Epithelial cell of proximal tubule (primary cell): ENCODE measurements around the gene C16orf92. TPM values are rescaled to one million over a fixed set of nuclear protein-coding genes. Genes with fewer than 3 reads are reported as not detected.

ENCODE experiments used
- DNase-seq: peaks from one replicate; pipeline ENCODE4 v3.0.0-alpha.2; 2011; ENCODE audit warnings: low read depth
- H3K4me3 ChIP-seq: 2 replicates; pipeline ENCODE4 v1.5.1; 2011; ENCODE audit warnings: low read depth, mild to moderate bottlenecking, low read length
- total RNA-seq: library from RNA; depleted of rRNA; stranded (reverse); fragments of >200 nt; gene quantifications from 2 replicates; pipeline ENCODE4 v1.2.3, GENCODE V29; 2015
- TF ChIP-seq, protein P1 (sequence below): conservative IDR thresholded peaks from 2 replicates; pipeline ENCODE4 v1.5.1; 2012; ENCODE audit warnings: low read depth, mild to moderate bottlenecking, low read length

C16orf92 gene, protein sequence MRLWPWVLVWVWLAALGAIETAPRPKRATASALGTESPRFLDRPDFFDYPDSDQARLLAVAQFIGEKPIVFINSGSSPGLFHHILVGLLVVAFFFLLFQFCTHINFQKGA
- not detected in 2 replicates for total RNA-seq

DNA sequence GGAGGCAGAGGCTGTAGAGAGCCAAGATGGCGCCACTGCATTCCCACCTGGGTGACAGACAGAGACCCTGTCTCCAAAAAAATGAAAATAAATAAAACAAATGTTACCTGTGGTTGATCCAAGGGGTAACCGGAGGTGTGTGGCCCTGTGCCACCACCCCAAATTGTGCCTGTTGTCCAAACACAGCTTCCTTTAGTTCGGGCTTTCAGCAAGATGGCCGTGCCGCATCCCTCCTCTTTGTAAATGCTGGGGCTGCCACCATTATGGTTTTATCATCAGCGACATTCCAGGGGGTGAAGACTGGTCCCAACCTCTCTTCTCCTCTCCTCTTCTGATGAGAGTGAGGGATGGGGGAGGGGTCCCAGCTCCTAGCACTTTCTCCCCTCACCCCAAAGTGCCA lies at the start of gene C16orf92:
Gene C16orf92, plus strand, starts transcription at position 312 of the 400 bp plus-strand sequence. CDS start 143 bp downstream, outside the sequence.
- TF ChIP-seq, protein P1, sequence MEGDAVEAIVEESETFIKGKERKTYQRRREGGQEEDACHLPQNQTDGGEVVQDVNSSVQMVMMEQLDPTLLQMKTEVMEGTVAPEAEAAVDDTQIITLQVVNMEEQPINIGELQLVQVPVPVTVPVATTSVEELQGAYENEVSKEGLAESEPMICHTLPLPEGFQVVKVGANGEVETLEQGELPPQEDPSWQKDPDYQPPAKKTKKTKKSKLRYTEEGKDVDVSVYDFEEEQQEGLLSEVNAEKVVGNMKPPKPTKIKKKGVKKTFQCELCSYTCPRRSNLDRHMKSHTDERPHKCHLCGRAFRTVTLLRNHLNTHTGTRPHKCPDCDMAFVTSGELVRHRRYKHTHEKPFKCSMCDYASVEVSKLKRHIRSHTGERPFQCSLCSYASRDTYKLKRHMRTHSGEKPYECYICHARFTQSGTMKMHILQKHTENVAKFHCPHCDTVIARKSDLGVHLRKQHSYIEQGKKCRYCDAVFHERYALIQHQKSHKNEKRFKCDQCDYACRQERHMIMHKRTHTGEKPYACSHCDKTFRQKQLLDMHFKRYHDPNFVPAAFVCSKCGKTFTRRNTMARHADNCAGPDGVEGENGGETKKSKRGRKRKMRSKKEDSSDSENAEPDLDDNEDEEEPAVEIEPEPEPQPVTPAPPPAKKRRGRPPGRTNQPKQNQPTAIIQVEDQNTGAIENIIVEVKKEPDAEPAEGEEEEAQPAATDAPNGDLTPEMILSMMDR, result no peak
- no peak for DNase-seq
- no peak within 1 kb of the TSS for H3K4me3 ChIP-seq

DNA sequence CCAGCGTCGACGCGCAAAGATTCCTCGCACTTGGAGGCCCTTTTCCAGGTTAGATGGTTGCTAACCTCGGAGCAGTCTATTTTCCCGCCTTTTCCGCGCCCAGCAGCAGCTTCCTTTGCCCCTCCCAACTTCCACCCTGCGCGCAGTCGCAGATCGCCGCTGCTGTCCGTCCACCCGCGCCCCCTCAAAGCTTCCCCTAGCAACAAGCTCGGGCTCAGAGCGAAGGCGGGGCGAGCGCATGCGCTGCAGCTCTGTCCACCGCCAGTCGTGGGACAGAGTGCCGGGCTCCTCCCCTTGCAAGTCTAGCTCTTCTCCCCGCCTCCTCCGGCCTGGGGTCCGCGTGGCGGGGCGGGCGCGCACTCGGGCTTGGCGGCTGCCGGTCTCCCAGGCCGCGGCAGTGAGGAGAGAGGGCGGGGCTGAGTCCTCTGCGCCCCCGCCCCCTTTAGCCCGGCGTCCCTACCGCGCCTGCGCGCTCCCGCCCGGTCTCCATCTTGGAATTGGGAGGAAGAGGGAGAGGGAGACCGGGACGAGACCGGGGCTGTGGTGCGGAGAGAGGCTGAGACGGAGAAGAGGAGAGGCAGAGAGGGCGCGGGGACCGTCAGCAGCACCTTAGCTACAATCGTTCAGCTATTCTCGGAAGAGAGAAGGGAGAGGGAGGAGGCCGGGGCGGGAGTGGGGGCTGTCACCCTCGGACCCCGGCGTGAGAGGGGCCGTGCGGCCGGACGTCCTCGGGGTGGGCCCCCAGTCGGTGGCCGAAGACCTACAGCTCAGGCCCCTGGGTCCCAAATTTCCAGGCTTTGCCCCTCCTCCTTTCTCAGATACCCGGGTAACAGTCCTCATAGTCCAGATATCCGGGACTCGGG lies 49.4 kb upstream of the C16orf92 start, which contains the start of gene TAOK2:
Gene TAOK2, plus strand, starts transcription at position 485 of the 863 bp plus-strand sequence. CDS start 3,905 bp downstream, outside the sequence.
- peak within 1 kb of the TSS; percentile 99 for H3K4me3 ChIP-seq
- TF ChIP-seq, protein P1, result no peak
- DNase-seq, result peak; percentile 66

DNA sequence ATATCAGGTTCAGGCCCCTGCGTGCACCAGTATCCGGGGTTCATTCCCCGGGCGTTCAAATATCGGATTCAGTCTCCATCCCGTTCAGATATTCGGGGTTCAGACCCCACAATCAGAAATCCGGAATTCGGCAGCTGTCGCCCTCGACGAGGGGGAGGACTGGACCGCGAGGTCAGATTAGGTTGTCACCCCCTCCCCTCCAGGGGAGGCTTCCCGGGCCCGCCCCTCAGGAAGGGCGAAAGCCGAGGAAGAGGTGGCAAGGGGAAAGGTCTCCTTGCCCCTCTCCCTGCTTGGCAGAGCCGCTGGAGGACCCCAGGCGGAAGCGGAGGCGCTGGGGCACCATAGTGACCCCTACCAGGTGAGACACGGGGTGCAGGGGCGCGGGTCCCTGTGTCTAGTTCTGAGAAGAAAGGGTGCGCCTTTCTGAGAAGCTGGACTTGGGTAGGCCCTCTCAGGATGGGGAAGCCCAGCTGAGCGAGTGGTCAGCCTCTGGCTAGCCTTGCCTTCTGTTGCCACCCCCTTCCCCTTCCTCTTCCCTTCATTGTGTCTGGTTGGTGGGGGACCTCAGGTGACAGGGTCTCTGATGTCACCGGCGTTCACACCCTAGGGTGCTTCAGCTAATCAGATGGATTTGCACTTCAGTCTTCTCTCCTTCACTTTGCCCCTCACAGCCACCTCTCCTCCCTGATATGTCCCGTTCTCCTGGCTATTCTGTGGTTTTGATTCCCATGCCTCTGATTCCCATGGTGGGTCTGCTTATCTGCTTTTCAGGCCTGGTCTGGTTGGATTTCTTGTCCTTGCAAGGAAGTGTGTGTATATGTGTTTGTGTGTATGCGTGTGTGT lies 48.5 kb upstream of the C16orf92 start:
- no peak for DNase-seq
- H3K4me3 ChIP-seq, result peak overlapping the region; percentile 99
- TF ChIP-seq, protein P1, result no peak

DNA sequence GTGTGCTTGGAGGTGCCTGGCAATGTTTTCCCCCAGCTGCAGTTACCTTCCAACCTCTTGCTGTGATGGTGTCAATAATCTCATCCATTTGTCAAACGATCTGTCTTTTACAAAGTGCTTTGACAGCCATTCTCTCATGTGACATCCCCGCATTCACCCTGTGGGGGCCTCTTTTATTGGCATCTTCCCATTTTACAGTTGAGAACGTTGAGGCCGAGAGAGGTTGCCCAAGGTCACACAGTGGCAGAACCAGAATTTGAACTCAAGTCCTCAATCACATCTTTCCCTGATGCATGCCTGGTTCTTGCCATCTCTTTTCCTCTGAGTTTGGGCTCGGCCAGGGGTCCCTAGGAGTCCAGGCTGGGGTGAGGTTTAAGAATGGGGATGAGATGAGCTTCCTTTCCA lies 47.9 kb upstream of the C16orf92 start:
- peak overlapping the region; percentile 99 for H3K4me3 ChIP-seq

DNA sequence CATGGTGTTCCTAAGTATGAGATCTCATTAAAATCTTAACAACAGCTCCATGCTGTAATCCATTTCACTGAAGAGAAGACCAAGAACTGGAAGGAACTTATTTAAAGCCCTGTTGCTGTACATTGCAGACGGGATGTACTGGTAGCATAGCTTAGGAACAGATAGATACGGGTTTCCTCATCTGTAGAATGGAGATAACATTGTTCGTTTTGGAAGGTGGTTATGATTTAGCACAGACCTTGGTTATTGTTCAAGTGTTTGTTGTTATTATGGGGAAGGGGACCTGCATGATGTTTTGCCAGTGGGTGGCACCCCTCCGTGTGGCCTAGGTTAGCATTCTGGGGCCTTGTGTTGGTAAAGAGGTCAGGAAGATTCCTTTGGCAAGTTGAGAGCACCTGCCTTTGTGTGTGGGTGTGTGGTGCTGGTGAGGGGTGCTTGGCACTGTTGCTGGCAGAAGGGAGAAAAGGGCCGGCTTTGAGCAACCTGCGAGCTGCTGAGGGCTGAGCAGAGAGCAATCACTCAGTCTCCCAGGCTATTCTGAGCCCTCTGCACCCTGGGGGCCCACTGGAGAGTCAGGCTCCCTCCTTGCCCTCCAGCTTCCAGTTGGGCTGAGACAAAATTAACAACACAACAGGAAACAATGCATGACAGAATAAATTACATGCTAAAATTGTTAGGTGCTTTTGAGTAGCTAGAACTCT lies 47.0 kb upstream of the C16orf92 start:
- H3K4me3 ChIP-seq, result peak overlapping the region; percentile 99
- DNase-seq, result no peak
- TF ChIP-seq, protein P1, result no peak

More for the DNA sequence above, 47.9 kb upstream of the C16orf92 start:
- TF ChIP-seq, protein P1, result no peak
- DNase-seq, result no peak
